ENCODE results near the gene SUDS3.
A peak's percentile ranks its signal among the peaks of the same experiment; 100 is the strongest.
"Not testable (repeated sequence)": the region's sequence is repeated elsewhere in the genome, so short reads cannot be mapped to it uniquely, and the experiment has no call there.

SUDS3 gene

GRCh38 chr12:118350908-118351559 lies 25.3 kb upstream of the SUDS3 start:
- no peak for DNase-seq (ENCODE audit: low read depth, low spot score)
- H3K27ac ChIP-seq = no peak overlapping the region
- no peaks in the 10 kb centered on the region for H3K36me3 ChIP-seq (ENCODE audit: insufficient read depth, low read length)
- TF ChIP-seq EZH2 (IDR thresholded peaks at IDR 0.05) (no peak), POLR2AphosphoS5 (IDR thresholded peaks at IDR 0.05; ENCODE audit: borderline replicate concordance, low read depth, low read length) (no peak), FOXP2 (optimal IDR thresholded peaks at IDR 0.05; ENCODE audit: control extremely low read depth, extremely low read length, insufficient read depth) (no peak)
- H3K9ac ChIP-seq (ENCODE audit: insufficient read length) = no peak overlapping the region
- H3K9me3 ChIP-seq (ENCODE audit: low read depth, low read length) = no peaks in the 10 kb centered on the region
- H3K4me3 ChIP-seq = no peak overlapping the region

- Histone ChIP-seq H3K36me3 (ENCODE audit: insufficient read depth, low read length) (no peaks in the 10 kb centered on the region), H3K27ac (no peak overlapping the region)
- no peak for DNase-seq (ENCODE audit: low read depth, low spot score)
Measured at GRCh38 chr12:118353721-118354120, 22.6 kb upstream of the SUDS3 start.

GRCh38 chr12:118354503-118354902 lies 21.9 kb upstream of the SUDS3 start:
- H3K36me3 ChIP-seq (ENCODE audit: insufficient read depth, low read length); H3K9ac ChIP-seq (ENCODE audit: insufficient read length); DNase-seq (ENCODE audit: low read depth, low spot score); H3K27ac ChIP-seq; H3K9me3 ChIP-seq (ENCODE audit: low read depth, low read length); H3K4me3 ChIP-seq: not testable (repeated sequence)

More at GRCh38 chr12:118353721-118354120, 22.6 kb upstream of the SUDS3 start:
- Histone ChIP-seq H3K9ac (ENCODE audit: insufficient read length) (no peak overlapping the region), H3K9me3 (ENCODE audit: low read depth, low read length) (no peaks in the 10 kb centered on the region), H3K4me3 (no peak overlapping the region)
- no peak for TF ChIP-seq POLR2AphosphoS5 (IDR thresholded peaks at IDR 0.05; ENCODE audit: borderline replicate concordance, low read depth, low read length)
- TF ChIP-seq EZH2 (IDR thresholded peaks at IDR 0.05) = no peak
- TF ChIP-seq FOXP2 (optimal IDR thresholded peaks at IDR 0.05; ENCODE audit: control extremely low read depth, extremely low read length, insufficient read depth) = no peak

GRCh38 chr12:118354903-118355302 lies 21.5 kb upstream of the SUDS3 start:
- Histone ChIP-seq H3K9me3 (ENCODE audit: low read depth, low read length) (no peaks in the 10 kb centered on the region), H3K4me3 (no peak overlapping the region), H3K27ac (no peak overlapping the region), H3K9ac (ENCODE audit: insufficient read length) (no peak overlapping the region), H3K36me3 (ENCODE audit: insufficient read depth, low read length) (no peaks in the 10 kb centered on the region)
- TF ChIP-seq FOXP2 (optimal IDR thresholded peaks at IDR 0.05; ENCODE audit: control extremely low read depth, extremely low read length, insufficient read depth) (no peak), EZH2 (IDR thresholded peaks at IDR 0.05) (no peak), POLR2AphosphoS5 (IDR thresholded peaks at IDR 0.05; ENCODE audit: borderline replicate concordance, low read depth, low read length) (no peak)
- DNase-seq (ENCODE audit: low read depth, low spot score) = no peak

- Histone ChIP-seq H3K9ac (ENCODE audit: insufficient read length) (no peak overlapping the region), H3K4me3 (no peak overlapping the region), H3K36me3 (ENCODE audit: insufficient read depth, low read length) (no peaks in the 10 kb centered on the region), H3K27ac (no peak overlapping the region), H3K9me3 (ENCODE audit: low read depth, low read length) (no peaks in the 10 kb centered on the region)
- no peak for TF ChIP-seq POLR2AphosphoS5 (IDR thresholded peaks at IDR 0.05; ENCODE audit: borderline replicate concordance, low read depth, low read length)
- no peak for TF ChIP-seq EZH2 (IDR thresholded peaks at IDR 0.05)
- TF ChIP-seq FOXP2 (optimal IDR thresholded peaks at IDR 0.05; ENCODE audit: control extremely low read depth, extremely low read length, insufficient read depth) = no peak
- DNase-seq (ENCODE audit: low read depth, low spot score) = no peak
Measured at GRCh38 chr12:118355843-118356242, 20.5 kb upstream of the SUDS3 start.

- Histone ChIP-seq H3K9ac (ENCODE audit: insufficient read length) (no peak overlapping the region), H3K9me3 (ENCODE audit: low read depth, low read length) (no peaks in the 10 kb centered on the region), H3K36me3 (ENCODE audit: insufficient read depth, low read length) (no peaks in the 10 kb centered on the region), H3K27ac (peak overlapping the region; percentile 1; the same call in 1 of the 2 replicates), H3K4me3 (peak overlapping the region; percentile 22; the same call in 1 of the 2 replicates)
- TF ChIP-seq POLR2AphosphoS5 (IDR thresholded peaks at IDR 0.05; ENCODE audit: borderline replicate concordance, low read depth, low read length) = no peak
- TF ChIP-seq FOXP2 (optimal IDR thresholded peaks at IDR 0.05; ENCODE audit: control extremely low read depth, extremely low read length, insufficient read depth) = no peak
- TF ChIP-seq EZH2 (IDR thresholded peaks at IDR 0.05) = no peak
- no peak for DNase-seq (ENCODE audit: low read depth, low spot score)
Measured at GRCh38 chr12:118356809-118357256, 19.5 kb upstream of the SUDS3 start.

GRCh38 chr12:118357257-118358007 lies 18.9 kb upstream of the SUDS3 start:
- Histone ChIP-seq H3K9me3 (ENCODE audit: low read depth, low read length) (no peaks in the 10 kb centered on the region), H3K9ac (ENCODE audit: insufficient read length) (no peak overlapping the region), H3K36me3 (ENCODE audit: insufficient read depth, low read length) (no peaks in the 10 kb centered on the region), H3K27ac (peak overlapping the region; percentile 1; the same call in 1 of the 2 replicates), H3K4me3 (peak overlapping the region; percentile 22)
- DNase-seq (ENCODE audit: low read depth, low spot score) = no peak
- no peak for TF ChIP-seq POLR2AphosphoS5 (IDR thresholded peaks at IDR 0.05; ENCODE audit: borderline replicate concordance, low read depth, low read length)

GRCh38 chr12:118358008-118358359 lies 18.4 kb upstream of the SUDS3 start:
- no peak overlapping the region for H3K4me3 ChIP-seq
- H3K27ac ChIP-seq = no peak overlapping the region
- no peaks in the 10 kb centered on the region for H3K9me3 ChIP-seq (ENCODE audit: low read depth, low read length)
- no peaks in the 10 kb centered on the region for H3K36me3 ChIP-seq (ENCODE audit: insufficient read depth, low read length)
- TF ChIP-seq FOXP2 (optimal IDR thresholded peaks at IDR 0.05; ENCODE audit: control extremely low read depth, extremely low read length, insufficient read depth) (no peak), EZH2 (IDR thresholded peaks at IDR 0.05) (no peak), POLR2AphosphoS5 (IDR thresholded peaks at IDR 0.05; ENCODE audit: borderline replicate concordance, low read depth, low read length) (no peak)
- no peak overlapping the region for H3K9ac ChIP-seq (ENCODE audit: insufficient read length)
- DNase-seq (ENCODE audit: low read depth, low spot score) = no peak
